Measurements from ENCODE around the gene EFNB1. TPM values are rescaled to one million over a fixed set of nuclear protein-coding genes. Genes with fewer than 3 reads are reported as not detected.

The EFNB1 gene
- total RNA-seq, 1 experiment from 2014 or later = 31.1 TPM

- TF ChIP-seq EZH2 (IDR thresholded peaks at IDR 0.05; ENCODE audit: low read depth) (no peak), CTCF (conservative IDR thresholded peaks at IDR 0.05) (no peak)
- intact Hi-C loops (cut with micrococcal nuclease; ENCODE audit: unreplicated experiment) = no loop called here
- CTCF ChIA-PET = interaction anchor here (0.7 to 1.0 kb wide), 2 partner anchors 200 to 1257 kb away, joined by 3 to 4 read pairs; no protein-coding TSS in a partner anchor
- H4K20me1 ChIP-seq (ENCODE audit: insufficient read depth) = no peaks in the 10 kb centered on the region; the same call in 1 of the 2 replicates
- H3K79me2 ChIP-seq (ENCODE audit: low read depth) = peaks cover 50% of the 10 kb centered on the region
- H3K4me1 ChIP-seq (replicated peaks; ENCODE audit: insufficient read depth) = peaks cover 19% of the 10 kb centered on the region
- no peak overlapping the region for H2AFZ ChIP-seq
- H3K36me3 ChIP-seq (ENCODE audit: low read depth) = no peaks in the 10 kb centered on the region
- peak overlapping the region; percentile 54 for H3K27ac ChIP-seq
- H3K4me3 ChIP-seq = no peak overlapping the region
- BruUV-seq (replicated peaks) = no TSS peak
- H3K4me2 ChIP-seq = peak overlapping the region; percentile 86
- no peaks in the 10 kb centered on the region for H3K27me3 ChIP-seq (ENCODE audit: insufficient read depth, low read depth)
- H3K9me3 ChIP-seq (ENCODE audit: insufficient read depth, low read depth) = no peaks in the 10 kb centered on the region
- POLR2A ChIA-PET (ENCODE audit: unreplicated experiment) = no interaction called here
- H3F3A ChIP-seq (ENCODE audit: insufficient read depth, low read depth) = no peaks in the 10 kb centered on the region
- no peaks in the 10 kb centered on the region for H3K9me2 ChIP-seq (ENCODE audit: insufficient read depth)
- no peak for DNase-seq
These were observed 4.0 kb downstream of the EFNB1 start for GRCh38 chrX:68832516-68833447.

- H3K27ac ChIP-seq = peak overlapping the region; percentile 44
- peaks cover 19% of the 10 kb centered on the region for H3K4me1 ChIP-seq (replicated peaks; ENCODE audit: insufficient read depth)
- no peaks in the 10 kb centered on the region for H3K36me3 ChIP-seq (ENCODE audit: low read depth)
- no peaks in the 10 kb centered on the region for H3K9me2 ChIP-seq (ENCODE audit: insufficient read depth)
- intact Hi-C loops (cut with micrococcal nuclease; ENCODE audit: unreplicated experiment) = no loop called here
- no peaks in the 10 kb centered on the region; the same call in 1 of the 2 replicates for H4K20me1 ChIP-seq (ENCODE audit: insufficient read depth)
- H3K4me3 ChIP-seq = no peak overlapping the region
- no TSS peak for BruUV-seq (replicated peaks)
- H2AFZ ChIP-seq = no peak overlapping the region
- peaks cover 50% of the 10 kb centered on the region for H3K79me2 ChIP-seq (ENCODE audit: low read depth)
- TF ChIP-seq EZH2 (IDR thresholded peaks at IDR 0.05; ENCODE audit: low read depth) (no peak), CTCF (conservative IDR thresholded peaks at IDR 0.05) (no peak)
- ChIA-PET CTCF (interaction anchor here (1.0 kb wide), 1 partner anchor 199 kb away, joined by 3 read pairs; no protein-coding TSS in a partner anchor), POLR2A (ENCODE audit: unreplicated experiment) (no interaction called here)
- no peaks in the 10 kb centered on the region for H3K9me3 ChIP-seq (ENCODE audit: insufficient read depth, low read depth)
- H3K27me3 ChIP-seq (ENCODE audit: insufficient read depth, low read depth) = no peaks in the 10 kb centered on the region
- peak overlapping the region; percentile 38; the same call in 1 of the 2 replicates for H3K4me2 ChIP-seq
- no peaks in the 10 kb centered on the region for H3F3A ChIP-seq (ENCODE audit: insufficient read depth, low read depth)
- DNase-seq = no peak
These were observed 4.6 kb downstream of the EFNB1 start for GRCh38 chrX:68833448-68833805.

GRCh38 chrX:68833855-68834331, 5.1 kb downstream of the EFNB1 start:
- intact Hi-C loops (cut with micrococcal nuclease; ENCODE audit: unreplicated experiment) = loop anchor here (1.0 kb wide), 1 partner anchor 61 kb away; no protein-coding TSS in a partner anchor
- H3K4me3 ChIP-seq = no peak overlapping the region
- CTCF ChIA-PET = interaction anchor here (1.0 kb wide), 1 partner anchor 199 kb away, joined by 3 read pairs; no protein-coding TSS in a partner anchor

More at GRCh38 chrX:68833855-68834331, 5.1 kb downstream of the EFNB1 start:
- no peaks in the 10 kb centered on the region; the same call in 1 of the 2 replicates for H4K20me1 ChIP-seq (ENCODE audit: insufficient read depth)
- peak; percentile 43 to 73 for DNase-seq
- H3K36me3 ChIP-seq (ENCODE audit: low read depth) = no peaks in the 10 kb centered on the region
- no peaks in the 10 kb centered on the region for H3F3A ChIP-seq (ENCODE audit: insufficient read depth, low read depth)
- no peaks in the 10 kb centered on the region for H3K27me3 ChIP-seq (ENCODE audit: insufficient read depth, low read depth)
- no peaks in the 10 kb centered on the region for H3K9me3 ChIP-seq (ENCODE audit: insufficient read depth, low read depth)
- peaks cover 19% of the 10 kb centered on the region for H3K4me1 ChIP-seq (replicated peaks; ENCODE audit: insufficient read depth)
- TF ChIP-seq EZH2 (IDR thresholded peaks at IDR 0.05; ENCODE audit: low read depth) = no peak
- TF ChIP-seq CTCF (conservative IDR thresholded peaks at IDR 0.05) = no peak
- peak overlapping the region; percentile 38 for H3K4me2 ChIP-seq
- H3K27ac ChIP-seq = peak overlapping the region; percentile 44
- POLR2A ChIA-PET (ENCODE audit: unreplicated experiment) = no interaction called here
- H3K9me2 ChIP-seq (ENCODE audit: insufficient read depth) = no peaks in the 10 kb centered on the region
- no peak overlapping the region for H2AFZ ChIP-seq
- H3K79me2 ChIP-seq (ENCODE audit: low read depth) = peaks cover 50% of the 10 kb centered on the region
- no TSS peak for BruUV-seq (replicated peaks)
